SK-N-SH treated with all-trans-retinoic acid at 6 μM for 48 hours (cell line): Measurements from ENCODE around the gene ACADL.

Experiments used
- ARNTL ChIP-seq: fragments of 450-650 bp; formaldehyde crosslinking; IDR thresholded peaks from 2 replicates; pipeline ENCODE4 v1.5.0; 2020; ENCODE audit warnings: low read depth, mild to moderate bottlenecking, moderate library complexity, borderline replicate concordance
- ESRRG ChIP-seq: fragments of 250-450 bp; sonication (Bioruptor Pico); IDR thresholded peaks from 2 replicates; pipeline ENCODE4 v1.6.1; 2021; ENCODE audit warnings: mild to moderate bottlenecking
- ISL1 ChIP-seq: fragments of 250-450 bp; sonication (Bioruptor Pico); IDR thresholded peaks from 2 replicates; pipeline ENCODE4 v2.1.2; 2022; ENCODE audit warnings: mild to moderate bottlenecking, moderate library complexity
- OSR1 ChIP-seq: fragments of 250-450 bp; sonication (Bioruptor Pico); IDR thresholded peaks from 2 replicates; pipeline ENCODE4 v1.8.0; 2022; ENCODE audit warnings: moderate library complexity, mild to moderate bottlenecking, inconsistent platforms
- RARB ChIP-seq: fragments of 250-450 bp; sonication (Bioruptor Pico); IDR thresholded peaks from 2 replicates; pipeline ENCODE4 v1.8.0; 2021; ENCODE audit warnings: mild to moderate bottlenecking, moderate library complexity
- TOX ChIP-seq: fragments of 250-450 bp; sonication (Bioruptor Pico); IDR thresholded peaks from 2 replicates; pipeline ENCODE4 v1.8.0; 2021; ENCODE audit warnings: mild to moderate bottlenecking, moderate library complexity, borderline replicate concordance
- ZFP3 ChIP-seq: fragments of 250-450 bp; sonication (Bioruptor Pico); IDR thresholded peaks from 2 replicates; pipeline ENCODE4 v1.5.0; 2020; ENCODE audit warnings: mild to moderate bottlenecking, moderate library complexity
- ZFP30 ChIP-seq: fragments of 450-650 bp; formaldehyde crosslinking; IDR thresholded peaks from 2 replicates; pipeline ENCODE4 v1.5.0; 2022; ENCODE audit warnings: mild to moderate bottlenecking, moderate library complexity
- ZNF565 ChIP-seq: fragments of 450-650 bp; formaldehyde crosslinking; conservative IDR thresholded peaks from 2 replicates; pipeline ENCODE4 v1.5.0; 2020; ENCODE audit warnings: low read depth, mild to moderate bottlenecking, moderate library complexity
- TF ChIP-seq, protein P1 (sequence below): fragments of 250-450 bp; sonication (Bioruptor Pico); IDR thresholded peaks from 2 replicates; pipeline ENCODE4 v1.8.0; 2020; ENCODE audit warnings: mild to moderate bottlenecking, moderate library complexity, borderline replicate concordance

DNA sequence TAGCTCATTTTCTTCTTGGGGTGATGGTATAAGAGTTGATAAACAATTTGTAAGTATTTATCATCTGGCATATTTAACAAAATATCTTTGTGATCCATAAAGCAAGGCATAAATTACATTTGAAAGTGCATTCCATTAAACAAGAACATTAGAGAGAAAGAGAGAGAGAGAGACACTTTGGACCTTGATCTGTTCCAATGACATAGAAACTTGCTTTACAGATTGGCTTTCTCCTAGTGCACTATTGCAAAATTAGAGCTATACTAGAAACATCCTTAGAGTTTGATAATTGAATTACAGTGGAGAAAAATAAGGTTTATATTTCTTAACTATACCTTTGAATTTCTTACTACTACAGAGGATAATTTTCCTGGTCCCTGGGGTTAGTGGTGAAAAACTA lies 5.7 kb upstream of the ACADL start:
- no peak for TF ChIP-seq ZFP3 (CRISPR knock-in tag)
- TF ChIP-seq ZFP30: no peak
- TF ChIP-seq, protein P1, sequence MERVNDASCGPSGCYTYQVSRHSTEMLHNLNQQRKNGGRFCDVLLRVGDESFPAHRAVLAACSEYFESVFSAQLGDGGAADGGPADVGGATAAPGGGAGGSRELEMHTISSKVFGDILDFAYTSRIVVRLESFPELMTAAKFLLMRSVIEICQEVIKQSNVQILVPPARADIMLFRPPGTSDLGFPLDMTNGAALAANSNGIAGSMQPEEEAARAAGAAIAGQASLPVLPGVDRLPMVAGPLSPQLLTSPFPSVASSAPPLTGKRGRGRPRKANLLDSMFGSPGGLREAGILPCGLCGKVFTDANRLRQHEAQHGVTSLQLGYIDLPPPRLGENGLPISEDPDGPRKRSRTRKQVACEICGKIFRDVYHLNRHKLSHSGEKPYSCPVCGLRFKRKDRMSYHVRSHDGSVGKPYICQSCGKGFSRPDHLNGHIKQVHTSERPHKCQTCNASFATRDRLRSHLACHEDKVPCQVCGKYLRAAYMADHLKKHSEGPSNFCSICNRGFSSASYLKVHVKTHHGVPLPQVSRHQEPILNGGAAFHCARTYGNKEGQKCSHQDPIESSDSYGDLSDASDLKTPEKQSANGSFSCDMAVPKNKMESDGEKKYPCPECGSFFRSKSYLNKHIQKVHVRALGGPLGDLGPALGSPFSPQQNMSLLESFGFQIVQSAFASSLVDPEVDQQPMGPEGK (CRISPR knock-in tag): no peak
- no peak for TF ChIP-seq TOX (CRISPR knock-in tag)
- TF ChIP-seq ARNTL: no peak
- no peak for TF ChIP-seq ISL1 (CRISPR knock-in tag)
- TF ChIP-seq ESRRG (CRISPR knock-in tag): no peak
- no peak for TF ChIP-seq ZNF565 (CRISPR knock-in tag)
- no peak for TF ChIP-seq OSR1 (CRISPR knock-in tag)
- TF ChIP-seq RARB: no peak
